Measurements from ENCODE around the gene LONRF2. TPM values are rescaled to one million over a fixed set of nuclear protein-coding genes. Genes with fewer than 3 reads are reported as not detected.

Gene LONRF2
- total RNA-seq, 1 experiment from 2014 or later: 0.84 TPM

DNA sequence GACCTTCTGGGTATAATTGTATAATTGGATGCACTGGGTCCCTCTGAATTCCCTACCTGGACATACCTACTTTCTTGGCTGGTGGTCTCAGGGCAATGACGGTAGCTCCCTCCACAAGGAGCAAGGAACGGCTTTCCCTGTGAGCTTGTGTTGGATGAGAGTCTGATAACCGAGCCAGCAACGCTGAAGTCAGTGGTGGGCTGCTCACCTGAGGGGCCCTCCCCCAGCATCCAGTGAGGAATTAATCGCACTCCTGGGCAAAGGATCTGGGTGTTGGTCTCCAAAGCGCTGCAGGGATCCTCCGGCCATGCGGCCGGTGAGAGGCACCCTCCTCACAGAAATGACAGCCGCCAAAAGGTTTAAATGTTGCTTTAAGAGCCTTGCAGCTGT, 47.1 kb downstream of the LONRF2 start:
- no peak for DNase-seq (ENCODE audit: low read depth)

DNA sequence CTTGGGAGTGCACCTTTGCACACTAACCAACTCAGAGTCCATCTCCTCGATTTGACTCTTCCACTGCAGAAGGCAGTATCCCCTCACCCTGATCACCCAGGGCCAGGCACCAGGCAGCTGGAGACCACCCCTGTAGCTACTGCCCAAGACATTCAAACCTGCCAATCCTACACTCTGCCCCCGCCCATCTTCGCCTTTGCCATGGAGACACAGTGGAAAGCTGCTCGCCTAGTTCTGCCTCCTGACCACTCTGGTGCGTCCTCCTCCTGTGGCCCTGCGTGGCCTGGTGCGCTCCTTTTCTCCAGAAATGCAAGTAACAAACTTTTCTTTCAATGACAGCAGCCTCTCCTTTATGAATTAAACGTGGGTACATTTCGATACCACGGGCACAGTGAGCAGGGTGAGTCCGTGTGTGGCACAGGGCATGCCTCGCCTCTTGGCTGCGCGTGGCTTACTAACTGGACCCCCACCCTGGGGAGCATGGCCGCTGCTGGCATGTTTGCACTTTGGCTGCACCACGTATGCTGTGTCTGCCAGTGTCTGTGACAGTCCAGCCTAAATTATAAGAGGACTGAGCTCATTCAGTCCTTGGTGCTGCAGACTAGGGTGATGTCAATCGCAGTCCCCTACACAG, 47.6 kb downstream of the LONRF2 start:
- DNase-seq (ENCODE audit: low read depth): no peak

- DNase-seq (ENCODE audit: low read depth): no peak
Measured at GRCh38 chr2:100274076-100274475, 48.2 kb downstream of the LONRF2 start.

- no peak for DNase-seq (ENCODE audit: low read depth)
Measured at GRCh38 chr2:100273387-100273786, 48.9 kb downstream of the LONRF2 start.

GRCh38 chr2:100272841-100273329, 49.4 kb downstream of the LONRF2 start:
- peak; percentile 62 for DNase-seq (ENCODE audit: low read depth)

- DNase-seq (ENCODE audit: low read depth): no peak
Measured at GRCh38 chr2:100271210-100271609, 51.1 kb downstream of the LONRF2 start.

DNA sequence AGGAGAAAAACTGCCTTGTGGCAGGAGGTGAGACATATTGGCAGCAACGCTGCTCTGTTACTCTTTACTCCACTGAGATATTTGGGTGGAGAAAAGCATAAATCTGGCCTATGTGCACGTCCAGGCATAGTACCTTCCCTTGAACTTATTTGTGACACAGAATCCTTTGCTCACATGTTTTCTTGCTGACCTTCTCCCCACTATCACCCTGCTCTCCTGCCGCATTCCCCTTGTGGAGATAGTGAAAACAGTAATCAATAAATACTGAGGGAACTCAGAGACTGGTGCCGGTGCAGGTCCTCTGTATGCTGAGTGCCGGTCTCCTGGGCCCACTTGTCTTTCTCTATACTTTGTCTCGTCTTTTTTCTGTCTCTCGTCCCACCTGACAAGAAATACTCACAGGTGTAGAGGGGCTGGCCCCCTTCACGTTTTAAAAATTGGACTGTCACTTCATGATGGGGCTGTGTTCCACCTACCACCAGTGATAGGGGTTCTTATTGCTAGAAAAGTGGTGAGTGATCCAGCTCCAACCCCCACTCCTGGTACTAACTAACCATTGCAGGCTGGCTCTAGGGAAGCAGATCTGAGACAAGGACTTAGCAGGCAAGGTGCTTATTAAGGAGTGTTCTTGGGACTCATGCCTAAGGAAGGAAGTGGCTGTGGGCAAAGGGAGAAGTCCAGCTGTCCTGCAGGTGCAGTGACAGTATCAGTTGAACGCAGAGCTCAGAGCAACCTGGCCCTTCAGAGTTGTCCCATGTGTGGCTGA, 51.7 kb downstream of the LONRF2 start:
- DNase-seq (ENCODE audit: low read depth): no peak

GRCh38 chr2:100269889-100270288, 52.4 kb downstream of the LONRF2 start:
- DNase-seq (ENCODE audit: low read depth): no peak

GRCh38 chr2:100268986-100269385, 53.3 kb downstream of the LONRF2 start:
- no peak for DNase-seq (ENCODE audit: low read depth)

- peak; percentile 51 for DNase-seq (ENCODE audit: low read depth)
Measured at GRCh38 chr2:100267751-100268150, 54.5 kb downstream of the LONRF2 start.

- no peak for DNase-seq (ENCODE audit: low read depth)
Measured at GRCh38 chr2:100266126-100266525, 56.2 kb downstream of the LONRF2 start.

DNA sequence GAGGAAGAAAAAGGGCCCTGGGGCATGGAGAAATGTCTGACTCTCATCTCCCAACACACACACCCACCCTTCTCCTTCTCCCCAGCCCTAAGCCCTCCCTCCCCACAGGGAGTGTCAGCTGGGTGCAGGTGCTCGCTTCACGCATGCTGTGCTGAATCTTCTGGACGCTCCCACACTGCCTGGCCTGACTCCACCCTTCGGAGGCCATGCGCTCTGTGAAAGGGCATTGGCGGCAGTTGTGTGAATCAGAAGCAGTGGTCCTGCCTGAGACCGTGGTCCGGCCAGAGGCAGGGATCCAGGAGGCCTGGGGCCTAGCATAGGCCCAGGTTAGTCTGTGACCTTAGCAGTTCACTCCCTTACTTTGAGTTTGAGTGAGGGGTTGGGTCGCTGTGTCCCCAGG, 57.1 kb downstream of the LONRF2 start:
- no peak for DNase-seq (ENCODE audit: low read depth)

- DNase-seq (ENCODE audit: low read depth): no peak
Measured at GRCh38 chr2:100264651-100265050, 57.6 kb downstream of the LONRF2 start.

DNA sequence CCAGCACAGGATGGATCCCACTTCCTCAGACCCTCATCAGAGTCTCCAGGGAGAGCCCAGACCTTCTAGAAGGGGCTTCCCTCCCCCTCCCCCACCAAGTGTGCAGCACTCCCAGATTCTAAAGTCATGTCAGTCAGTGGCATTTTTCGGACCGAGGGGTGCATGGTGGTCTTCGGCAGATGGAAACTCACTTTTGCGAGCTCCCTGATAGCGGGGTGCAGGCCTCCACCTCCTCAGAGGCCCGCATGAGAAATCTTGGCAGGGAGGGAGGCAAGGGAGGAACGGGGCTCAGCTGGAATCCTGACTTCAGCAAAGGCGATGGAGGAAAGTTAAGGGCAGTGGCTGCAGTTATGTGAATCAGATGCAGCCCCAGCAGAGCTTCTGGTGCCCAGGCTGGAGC, 58.2 kb downstream of the LONRF2 start:
- DNase-seq (ENCODE audit: low read depth): no peak

DNA sequence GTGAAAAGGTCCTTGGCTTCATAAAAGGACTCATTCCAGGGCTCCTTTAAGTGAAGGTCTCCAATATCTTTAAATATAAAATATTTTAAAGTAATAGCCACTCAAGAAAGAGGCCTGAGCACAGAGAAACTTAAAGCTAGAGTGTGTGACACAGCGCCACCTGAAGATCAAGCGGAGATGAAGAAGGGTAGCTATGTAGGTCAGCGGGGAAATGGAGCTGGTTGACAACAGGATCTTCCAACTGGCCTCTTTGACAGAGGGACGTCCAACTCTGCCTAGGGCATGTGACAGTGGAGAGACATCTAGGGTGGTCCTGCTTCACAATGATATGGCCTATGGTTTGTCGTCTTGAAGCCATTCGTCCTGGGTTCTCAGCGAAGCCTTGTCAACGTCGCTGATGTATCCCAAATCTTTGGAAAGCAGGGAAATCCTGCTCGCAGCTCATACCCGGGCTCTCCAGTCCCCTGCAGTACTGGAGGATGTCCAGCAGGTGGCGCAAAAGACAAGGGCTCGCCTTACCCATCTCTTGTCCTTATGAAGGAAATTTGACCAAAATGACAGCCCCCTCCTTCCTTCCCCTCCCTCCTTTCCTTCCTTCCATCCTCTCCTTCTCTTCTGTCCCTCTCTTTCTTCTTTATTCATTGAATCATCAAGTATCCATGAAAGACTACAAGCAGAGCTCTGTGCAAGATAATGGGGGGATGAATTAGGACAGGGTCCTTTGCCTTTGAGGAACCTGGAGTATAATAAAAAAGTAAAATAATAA, 59.6 kb downstream of the LONRF2 start:
- peak; percentile 68 for DNase-seq (ENCODE audit: low read depth)

DNA sequence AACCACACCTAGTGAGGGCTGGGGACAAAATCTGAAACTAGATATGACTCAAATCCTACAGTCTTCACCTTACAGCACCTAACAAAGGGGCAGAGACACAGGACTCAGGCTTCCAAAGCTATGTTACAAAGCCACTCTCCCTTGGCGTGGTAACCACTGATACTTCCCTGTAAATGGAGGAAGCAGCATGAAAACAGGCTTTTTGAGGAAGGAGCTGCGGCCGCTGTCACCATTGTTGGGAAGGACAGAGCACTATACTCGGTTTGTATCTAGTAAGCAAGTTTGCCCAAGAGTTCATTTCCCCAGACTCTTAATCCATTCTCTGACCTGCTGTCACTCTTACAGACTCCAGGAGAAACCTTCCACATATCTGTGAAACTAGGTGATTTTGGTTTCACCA, 60.3 kb downstream of the LONRF2 start:
- no peak for DNase-seq (ENCODE audit: low read depth)

DNA sequence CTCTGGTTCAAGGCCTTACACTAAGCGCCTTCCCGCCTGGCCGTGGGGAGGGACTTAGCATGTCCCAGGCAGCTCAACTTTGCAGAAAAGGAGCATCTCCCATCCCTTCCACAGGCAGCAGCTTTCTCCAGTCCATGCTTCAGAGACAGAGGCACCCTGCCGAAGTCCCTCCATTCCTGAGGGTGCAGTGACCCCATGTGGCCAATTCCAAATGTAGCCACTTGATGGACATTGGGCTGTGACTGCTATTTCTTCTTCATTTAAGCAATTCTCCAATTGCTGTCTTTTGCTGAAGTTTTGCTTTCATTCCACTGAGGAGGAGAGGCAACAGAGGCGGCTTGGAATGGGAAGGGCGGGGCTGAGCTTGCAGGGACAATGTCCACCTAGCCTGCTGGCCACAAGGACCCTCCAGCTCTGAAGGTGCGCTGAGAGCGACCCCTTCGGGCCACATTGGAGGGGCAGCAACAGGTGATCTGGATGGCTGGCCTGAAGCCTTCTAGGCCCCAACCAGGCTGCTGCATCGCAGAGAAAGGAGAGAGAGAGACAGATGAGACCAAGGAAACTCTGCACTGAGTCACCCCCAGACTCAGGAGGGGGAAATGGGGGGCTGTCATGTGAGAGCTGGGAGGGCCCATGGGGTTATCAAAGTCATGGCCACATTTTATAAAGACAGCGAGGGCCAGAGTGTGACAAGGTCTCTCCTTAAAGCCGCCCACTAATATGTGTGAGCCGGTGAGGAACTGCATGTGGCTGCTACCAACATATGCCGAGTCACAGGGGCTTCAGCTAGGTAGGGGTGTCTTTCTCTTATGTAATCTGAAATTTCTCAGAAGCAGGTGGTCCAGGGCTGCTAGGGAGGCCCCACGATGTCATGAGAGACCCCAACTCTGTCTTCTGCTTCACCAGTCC, 61.3 kb downstream of the LONRF2 start:
- peak; percentile 74 for DNase-seq (ENCODE audit: low read depth)

- no peak for DNase-seq (ENCODE audit: low read depth)
Measured at GRCh38 chr2:100259106-100259505, 63.2 kb downstream of the LONRF2 start.

- DNase-seq (ENCODE audit: low read depth): peak; percentile 50
Measured at GRCh38 chr2:100257939-100258338, 64.4 kb downstream of the LONRF2 start.

- no peak for DNase-seq (ENCODE audit: low read depth)
Measured at GRCh38 chr2:100256849-100257248, 65.5 kb downstream of the LONRF2 start.

- DNase-seq (ENCODE audit: low read depth): peak; percentile 11
Measured at GRCh38 chr2:100256416-100256815, 65.9 kb downstream of the LONRF2 start.
